Thyroid gland (tissue), 4 donors: Measurements from ENCODE around the gene MRPS24.
"Not testable (repeated sequence)": the region's sequence is repeated elsewhere in the genome, so short reads cannot be mapped to it uniquely, and the experiment has no call there.

Experiments used
- POLR2A ChIP-seq, 2 donors: fragments of 450-650 bp; IDR thresholded peaks; one replicate each; pipeline ENCODE4 v1.6.1; 2017; ENCODE audit warnings: antibody characterized with exemption in 2 of 2, mild to moderate bottlenecking in 2 of 2, moderate library complexity in 1 of 2
- TF ChIP-seq, protein P1 (sequence below), 6 experiments: fragments of 200-600 bp in 3 of 6; fragments of 450-650 bp in 3 of 6; sonication (generic) in 3 of 6; IDR thresholded peaks; one replicate each; pipeline ENCODE4 v1.5.1; 2016 to 2019; ENCODE audit warnings: antibody characterized with exemption in 6 of 6, mild to moderate bottlenecking in 2 of 6, inconsistent platforms in 1 of 6, moderate library complexity in 1 of 6

- TF ChIP-seq, protein P1, sequence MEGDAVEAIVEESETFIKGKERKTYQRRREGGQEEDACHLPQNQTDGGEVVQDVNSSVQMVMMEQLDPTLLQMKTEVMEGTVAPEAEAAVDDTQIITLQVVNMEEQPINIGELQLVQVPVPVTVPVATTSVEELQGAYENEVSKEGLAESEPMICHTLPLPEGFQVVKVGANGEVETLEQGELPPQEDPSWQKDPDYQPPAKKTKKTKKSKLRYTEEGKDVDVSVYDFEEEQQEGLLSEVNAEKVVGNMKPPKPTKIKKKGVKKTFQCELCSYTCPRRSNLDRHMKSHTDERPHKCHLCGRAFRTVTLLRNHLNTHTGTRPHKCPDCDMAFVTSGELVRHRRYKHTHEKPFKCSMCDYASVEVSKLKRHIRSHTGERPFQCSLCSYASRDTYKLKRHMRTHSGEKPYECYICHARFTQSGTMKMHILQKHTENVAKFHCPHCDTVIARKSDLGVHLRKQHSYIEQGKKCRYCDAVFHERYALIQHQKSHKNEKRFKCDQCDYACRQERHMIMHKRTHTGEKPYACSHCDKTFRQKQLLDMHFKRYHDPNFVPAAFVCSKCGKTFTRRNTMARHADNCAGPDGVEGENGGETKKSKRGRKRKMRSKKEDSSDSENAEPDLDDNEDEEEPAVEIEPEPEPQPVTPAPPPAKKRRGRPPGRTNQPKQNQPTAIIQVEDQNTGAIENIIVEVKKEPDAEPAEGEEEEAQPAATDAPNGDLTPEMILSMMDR (IDR thresholded peaks at IDR 0.05), result not testable (repeated sequence)
- TF ChIP-seq POLR2A (IDR thresholded peaks at IDR 0.05), result not testable (repeated sequence)
These were observed 38.4 kb downstream of the MRPS24 start for GRCh38 chr7:43830917-43831316.
